GM21529 (cell line): ENCODE results near the gene SYNJ1.
"Not testable (repeated sequence)": the region's sequence is repeated elsewhere in the genome, so short reads cannot be mapped to it uniquely, and the experiment has no call there.

Experiments
- ATAC-seq: cut with Tn5 transposase; IDR thresholded peaks from one replicate; pipeline ENCODE4 v1.9.1; 2021; ENCODE audit not compliant: unreplicated experiment

Gene SYNJ1

GRCh38 chr21:32695482-32695881 lies 32.3 kb downstream of the SYNJ1 start:
- not testable (repeated sequence) for ATAC-seq

DNA sequence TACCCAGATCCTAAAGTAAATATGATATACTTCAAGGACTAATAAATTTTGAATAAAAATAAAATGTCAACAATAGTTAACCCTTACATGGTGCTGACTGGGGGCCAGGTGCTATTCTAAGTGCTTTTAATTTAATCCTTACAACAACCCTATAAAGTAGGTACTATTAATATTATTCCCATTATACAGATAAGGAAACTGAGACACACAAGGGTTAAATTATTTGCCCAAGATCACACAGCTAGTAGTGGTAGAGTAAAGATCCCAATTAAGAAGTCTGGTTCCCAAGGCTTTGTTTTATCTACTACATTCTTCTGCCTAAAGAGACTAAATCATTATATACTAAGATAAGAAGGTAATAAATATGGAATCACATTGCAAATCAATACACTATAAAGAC lies 34.2 kb downstream of the SYNJ1 start:
- no peak for ATAC-seq

GRCh38 chr21:32690085-32690484 lies 37.7 kb downstream of the SYNJ1 start:
- ATAC-seq = no peak

DNA sequence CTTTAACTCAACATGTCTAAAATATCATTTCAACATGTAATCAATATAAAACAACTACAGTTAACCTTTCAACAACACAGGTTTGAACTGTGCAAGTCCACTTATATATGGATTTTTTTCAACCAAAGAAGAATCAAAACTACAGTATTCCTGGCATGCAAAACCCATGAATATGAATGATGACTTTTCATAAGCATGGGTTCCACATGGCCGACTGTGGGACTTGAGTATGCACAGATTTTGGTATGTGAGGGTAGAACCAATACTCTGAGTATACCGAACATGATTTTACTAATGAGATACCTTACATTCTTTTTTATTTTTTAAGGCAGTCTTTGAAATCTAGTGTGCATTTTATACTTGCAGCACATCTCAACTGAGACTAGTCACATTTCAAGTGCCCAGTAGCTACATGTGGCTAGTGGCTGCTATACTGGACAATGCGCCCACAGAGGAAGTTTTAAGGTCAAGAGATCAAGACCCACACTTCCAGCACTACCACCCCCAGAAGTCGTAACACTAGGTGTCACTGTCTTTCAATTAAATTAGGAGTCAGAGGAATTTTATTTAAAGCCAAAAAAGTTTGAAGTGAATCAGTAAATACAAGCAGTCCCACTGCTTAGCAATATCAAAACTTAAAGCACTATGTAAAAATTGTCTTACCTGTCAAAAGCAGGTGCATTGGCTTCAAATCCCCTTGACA lies 40.0 kb downstream of the SYNJ1 start:
- no peak for ATAC-seq

DNA sequence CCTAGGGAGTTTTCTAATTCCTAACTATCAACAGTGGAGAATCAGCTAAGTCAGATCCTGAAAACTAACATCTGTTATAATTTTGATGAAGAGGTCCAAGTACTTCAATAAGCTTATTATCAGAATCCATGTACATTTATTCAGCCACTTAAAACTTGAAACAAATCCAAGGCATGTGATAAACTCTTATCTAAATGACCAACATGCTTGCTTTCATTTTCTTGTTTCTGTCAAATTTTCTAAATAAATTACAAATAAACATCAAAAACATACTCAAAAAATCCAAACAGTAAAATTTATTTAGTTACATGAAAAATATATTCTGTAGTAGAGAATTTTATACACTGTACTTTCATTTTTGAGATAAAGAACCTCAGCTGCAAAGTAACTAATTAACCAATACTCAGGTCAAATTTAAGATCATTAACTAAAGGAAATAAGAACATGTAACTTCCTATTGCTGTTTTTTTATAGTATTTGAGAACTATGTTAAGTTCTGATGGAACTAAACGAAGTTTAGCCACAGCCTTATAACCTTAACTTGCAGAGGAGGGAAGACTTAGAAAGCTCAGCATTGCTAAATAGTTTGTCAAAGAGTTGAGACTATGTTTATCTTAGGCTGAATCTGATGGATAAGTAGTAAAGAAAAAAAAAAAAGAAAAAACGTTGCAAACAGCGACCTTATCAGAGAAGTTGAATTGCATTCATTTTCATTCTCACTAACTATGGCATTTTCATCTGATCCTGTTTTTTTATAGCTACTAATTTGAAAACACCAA lies 44.9 kb downstream of the SYNJ1 start:
- ATAC-seq = no peak

DNA sequence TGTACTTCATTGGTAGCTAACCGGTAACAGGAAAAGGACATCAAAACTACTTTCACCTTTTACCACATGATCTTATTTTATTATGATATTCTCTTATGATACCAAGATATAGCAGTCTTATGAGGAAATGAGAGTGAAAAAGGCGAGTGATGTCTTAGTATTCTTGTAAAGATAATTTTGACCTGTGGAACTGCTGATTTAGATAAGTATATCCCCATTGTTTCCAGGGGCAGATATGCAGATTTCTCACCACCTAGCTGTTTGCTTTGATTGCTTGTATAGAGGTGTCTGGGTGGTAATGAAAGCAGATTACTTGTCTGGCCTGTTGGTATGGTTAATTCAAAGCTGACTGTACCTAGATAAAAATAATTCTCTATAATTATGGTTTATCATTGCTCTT lies 53.1 kb downstream of the SYNJ1 start:
- no peak for ATAC-seq

DNA sequence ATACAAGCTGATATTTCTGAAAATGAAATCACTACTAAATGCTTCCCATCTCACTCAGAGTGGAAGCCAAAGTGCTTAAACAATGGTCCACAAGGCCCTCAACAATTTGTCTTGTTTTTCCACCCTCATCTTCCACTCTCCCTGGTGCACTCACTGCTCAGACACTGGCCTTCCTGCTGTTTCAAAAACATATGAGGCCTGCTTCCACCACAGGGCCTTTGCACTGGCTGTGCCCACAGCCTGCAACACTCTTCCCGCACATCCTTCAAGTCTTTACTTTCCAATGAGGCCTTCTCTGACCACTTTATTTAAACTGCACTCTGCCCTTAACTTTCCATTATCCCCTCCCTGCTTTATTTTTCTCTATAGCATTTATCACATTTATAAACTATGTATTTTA lies 53.8 kb downstream of the SYNJ1 start:
- no peak for ATAC-seq

GRCh38 chr21:32666258-32666657 lies 61.6 kb downstream of the SYNJ1 start:
- ATAC-seq = no peak

- ATAC-seq = not testable (repeated sequence)
These were observed 63.7 kb downstream of the SYNJ1 start for GRCh38 chr21:32664095-32664494.

DNA sequence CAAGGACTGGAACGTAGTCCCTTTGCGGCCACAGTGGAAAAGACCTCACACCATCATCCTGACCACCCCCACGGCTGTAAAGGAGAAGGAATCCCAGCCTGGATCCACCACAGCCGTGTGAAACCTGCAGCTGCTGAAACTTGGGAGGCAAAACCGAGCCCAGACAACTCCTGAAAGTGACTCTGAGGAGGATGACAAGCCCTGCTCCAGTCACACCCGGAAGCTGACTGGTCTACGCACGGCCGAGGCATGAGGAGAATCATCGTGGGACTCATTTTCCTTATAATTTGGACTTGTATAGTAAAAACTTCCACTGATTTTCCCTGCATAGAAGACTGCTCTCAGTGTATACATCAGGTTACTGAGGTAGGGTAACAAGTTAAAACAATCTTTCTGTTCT lies 65.8 kb downstream of the SYNJ1 start:
- not testable (repeated sequence) for ATAC-seq

DNA sequence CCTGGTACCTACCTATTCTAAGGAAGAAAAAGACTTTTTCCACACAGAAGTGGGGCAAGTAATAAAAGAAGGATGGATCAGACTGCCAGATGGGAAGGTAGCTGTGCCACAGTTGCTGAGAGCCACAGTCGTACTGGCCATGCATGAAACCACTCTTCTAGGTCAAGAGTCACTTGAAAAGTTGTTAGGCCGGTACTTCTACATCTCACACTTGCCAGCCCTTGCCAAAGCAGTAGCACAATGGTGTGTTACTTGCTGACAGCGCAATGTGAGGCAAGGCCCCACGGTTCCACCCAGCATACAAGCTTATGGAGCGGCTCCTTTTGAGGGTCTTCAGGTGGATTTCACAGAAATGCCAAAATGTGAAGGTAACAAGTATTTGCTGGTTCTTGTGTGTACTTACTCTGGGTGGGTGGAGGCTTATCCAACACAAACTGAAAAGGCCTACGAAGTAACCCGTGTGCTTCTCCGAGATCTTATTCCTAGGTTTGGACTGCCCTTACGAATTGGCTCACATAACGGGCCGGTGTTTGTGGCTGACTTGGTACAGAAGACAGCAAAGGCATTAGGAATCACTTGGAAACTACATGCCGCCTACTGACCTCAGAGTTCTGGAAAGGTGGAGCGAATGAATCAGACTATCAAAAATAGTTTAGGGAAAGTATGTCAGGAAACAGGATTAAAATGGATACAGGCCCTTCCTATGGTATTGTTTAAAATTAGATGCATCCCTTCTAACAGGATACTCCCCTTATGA lies 66.6 kb downstream of the SYNJ1 start:
- ATAC-seq = not testable (repeated sequence)

- ATAC-seq = no peak
These were observed 69.3 kb downstream of the SYNJ1 start for GRCh38 chr21:32658524-32658923.

- ATAC-seq = peak; percentile 62
These were observed 74.4 kb downstream of the SYNJ1 start for GRCh38 chr21:32653326-32653901.

DNA sequence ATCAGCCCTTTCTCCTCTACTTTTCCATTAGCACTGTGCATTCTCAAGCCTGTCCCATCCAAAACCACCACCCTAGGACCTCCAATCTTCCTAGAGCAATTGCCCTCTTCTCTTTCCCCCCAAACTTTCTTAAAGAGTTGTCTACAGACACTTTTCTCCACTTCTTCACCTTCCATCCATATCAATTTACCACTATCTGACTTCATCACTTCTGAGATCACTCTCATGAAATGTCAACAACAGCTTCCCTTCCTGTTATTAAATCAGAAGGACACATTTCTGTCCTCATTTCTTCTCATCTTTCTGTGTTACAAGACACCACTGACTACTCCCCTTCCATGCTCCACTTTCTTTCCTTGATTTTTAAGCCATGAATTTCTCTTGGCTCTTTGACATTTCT lies 79.6 kb downstream of the SYNJ1 start:
- ATAC-seq = no peak

DNA sequence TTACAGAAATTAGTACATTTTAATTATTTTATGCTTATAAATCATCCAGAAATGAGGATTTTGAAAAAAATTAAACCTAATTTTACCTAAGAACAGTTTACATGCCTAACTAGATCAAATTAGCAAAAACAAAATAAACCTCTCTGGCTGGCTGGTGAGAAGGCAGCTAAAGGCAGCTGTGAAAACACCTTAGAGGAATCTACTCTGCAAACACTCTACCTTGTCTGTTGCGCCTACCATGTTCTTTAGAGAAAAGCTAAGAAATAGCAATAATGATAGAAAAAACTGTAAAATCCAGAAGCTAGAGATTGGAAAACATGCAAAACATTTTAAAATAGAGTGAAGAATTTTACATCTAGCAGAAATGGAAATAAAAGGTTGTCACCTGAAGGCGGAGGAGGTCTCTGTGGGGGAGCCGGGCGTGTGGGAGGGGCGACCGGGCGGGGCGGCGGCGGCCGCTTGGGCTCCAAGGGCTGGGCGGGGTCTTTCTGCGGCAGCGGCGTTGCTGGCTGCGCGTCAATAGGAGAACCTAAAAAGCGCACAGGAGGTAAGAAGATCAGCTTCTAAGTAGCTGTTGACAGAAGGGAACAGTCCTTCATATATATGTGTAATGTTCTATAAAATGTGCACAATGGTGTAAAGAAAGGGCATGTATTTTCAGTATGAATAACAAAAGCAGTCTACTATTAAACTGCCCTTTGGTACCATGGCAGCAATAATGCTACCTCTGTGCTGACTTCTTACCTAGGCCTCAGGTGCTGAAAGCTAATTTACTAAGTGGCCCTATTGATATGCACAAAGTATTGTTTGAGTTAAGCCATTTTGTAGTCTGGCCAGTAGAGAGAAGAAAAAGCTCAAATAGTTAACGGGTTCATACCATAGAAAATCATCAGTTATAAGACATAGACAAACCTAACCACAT lies 82.3 kb downstream of the SYNJ1 start:
- ATAC-seq = no peak

DNA sequence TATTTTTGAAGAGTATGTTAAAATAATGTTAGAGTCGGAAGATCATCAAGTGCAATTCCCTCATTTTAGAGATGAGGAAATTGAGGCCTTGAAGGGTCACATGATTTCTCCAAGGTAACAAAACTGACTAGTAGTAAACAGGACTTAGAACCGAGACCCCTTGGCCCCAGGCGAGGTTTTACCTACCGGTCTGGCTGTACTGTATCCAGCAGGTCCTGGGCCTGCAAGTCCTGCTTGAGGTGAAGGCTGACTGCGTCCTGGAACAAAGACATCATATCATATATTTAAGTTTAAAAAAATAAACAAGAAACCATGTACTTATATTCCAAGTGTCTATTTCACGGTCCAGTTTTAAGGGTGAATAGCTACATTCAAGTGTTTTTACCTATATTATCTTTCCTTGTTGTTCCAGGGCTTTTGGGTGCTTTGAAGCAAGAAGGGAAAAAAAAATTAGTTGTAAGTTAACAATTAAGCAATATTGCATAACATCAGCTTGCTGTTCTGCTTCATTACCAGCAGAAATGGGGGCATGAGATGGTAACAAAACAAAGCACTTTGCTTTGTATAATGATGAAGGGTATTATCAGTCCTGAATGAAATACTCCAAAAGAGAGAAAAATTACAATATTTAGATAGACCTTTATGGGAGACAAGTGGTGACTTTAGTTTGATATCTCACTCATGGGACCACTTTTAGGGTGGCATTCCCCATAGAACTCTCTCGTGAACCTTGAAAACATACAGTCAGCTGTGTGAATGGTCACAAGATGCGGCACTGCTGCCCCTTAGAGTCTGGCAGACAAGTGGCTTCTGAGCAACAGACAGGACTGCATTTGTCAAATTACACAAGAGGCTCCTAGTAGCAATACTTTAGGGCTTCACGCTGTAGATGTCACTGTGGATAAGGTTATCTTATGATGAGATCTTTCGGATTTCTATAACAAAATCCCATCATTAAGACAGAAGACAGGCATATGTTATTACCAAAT lies 85.8 kb downstream of the SYNJ1 start:
- no peak for ATAC-seq

DNA sequence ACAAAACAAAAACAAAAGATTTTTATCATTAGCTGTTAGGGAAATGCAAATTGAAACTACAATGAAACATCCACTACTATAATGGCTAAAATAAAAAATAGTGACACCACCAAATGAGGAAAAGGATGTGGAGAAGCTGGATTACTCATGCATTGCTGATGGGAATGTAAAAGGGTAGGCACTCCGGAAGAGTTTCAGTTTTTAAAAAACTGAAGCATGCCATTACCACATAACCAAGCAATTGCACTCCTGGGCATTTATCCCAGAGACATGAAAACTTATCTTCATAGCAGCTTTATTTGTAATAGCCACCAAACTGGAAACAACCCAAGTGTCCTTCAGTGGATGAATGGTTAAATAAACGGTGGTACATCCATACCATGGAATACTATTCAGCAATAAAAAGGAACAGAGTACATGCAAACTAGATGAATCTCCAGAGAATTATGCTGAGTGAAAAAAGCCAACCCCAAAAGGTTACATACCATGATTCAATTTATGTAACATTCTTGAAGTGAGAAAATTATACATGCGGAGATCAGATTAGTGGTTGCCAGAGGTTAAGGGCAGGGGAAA lies 101.1 kb downstream of the SYNJ1 start:
- ATAC-seq = no peak

- not testable (repeated sequence) for ATAC-seq
These were observed 109.6 kb downstream of the SYNJ1 start for GRCh38 chr21:32618218-32618617.
